OCI-M1 (cell line): ENCODE measurements around the gene PTPRK.

Experiments used
- DNase-seq: peaks from one replicate; lab custom pipeline; 2025; lab: John Stamatoyannopoulos, UW

The PTPRK gene

DNA sequence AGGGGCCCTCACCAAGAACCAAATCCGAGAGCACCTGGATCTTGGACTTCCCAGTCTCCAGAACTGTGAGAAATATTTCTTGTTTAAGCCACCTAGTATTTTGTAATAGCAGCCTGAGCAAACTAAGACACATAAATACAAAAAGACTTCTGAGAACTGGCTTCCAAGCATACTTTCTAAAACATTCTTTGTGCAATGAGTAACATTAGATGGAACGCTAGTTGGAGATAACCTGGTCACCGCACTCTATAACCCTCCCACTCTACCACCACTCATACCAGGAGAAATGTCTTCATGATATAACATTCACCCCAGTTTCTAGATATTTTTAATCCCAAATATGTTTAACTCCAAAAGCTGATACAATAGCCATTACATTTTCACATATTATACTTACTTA lies 450.0 kb downstream of the PTPRK start:
- no peak for DNase-seq

DNA sequence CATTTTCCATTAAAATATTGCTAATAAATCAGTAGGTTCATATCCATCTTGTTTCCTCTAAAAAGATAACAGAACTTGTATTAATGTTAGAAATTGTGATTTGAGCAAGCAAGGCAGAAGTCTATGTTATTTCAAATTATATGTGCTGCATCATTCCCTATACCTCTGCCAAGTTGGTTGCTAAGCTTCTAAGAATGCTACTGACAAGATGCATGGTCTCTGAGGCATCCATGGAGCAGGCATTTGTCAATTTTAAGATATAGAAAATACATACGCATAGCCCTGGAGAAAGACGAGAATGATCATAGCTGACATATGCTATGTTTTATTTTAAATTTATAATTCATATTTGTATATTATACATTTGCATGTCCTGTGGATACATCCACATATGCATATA lies 451.2 kb downstream of the PTPRK start:
- no peak for DNase-seq

DNA sequence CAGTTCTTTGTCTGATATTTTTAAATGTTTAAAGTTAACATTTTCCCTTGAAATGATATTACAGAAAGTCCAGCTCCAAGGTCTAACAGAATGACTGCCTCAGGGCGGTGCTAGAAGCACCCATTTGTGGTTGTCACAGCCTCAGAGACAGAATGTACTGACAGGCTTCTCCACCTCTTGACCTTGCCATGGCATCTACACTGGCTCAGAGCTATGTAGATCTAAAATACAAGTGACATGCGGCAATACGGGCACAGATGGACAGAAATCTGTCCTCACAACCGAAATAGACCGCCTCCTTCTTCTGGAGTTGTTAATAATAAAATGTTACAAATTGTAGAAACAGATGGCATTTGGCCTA lies 452.3 kb downstream of the PTPRK start:
- DNase-seq: peak; percentile 11

DNA sequence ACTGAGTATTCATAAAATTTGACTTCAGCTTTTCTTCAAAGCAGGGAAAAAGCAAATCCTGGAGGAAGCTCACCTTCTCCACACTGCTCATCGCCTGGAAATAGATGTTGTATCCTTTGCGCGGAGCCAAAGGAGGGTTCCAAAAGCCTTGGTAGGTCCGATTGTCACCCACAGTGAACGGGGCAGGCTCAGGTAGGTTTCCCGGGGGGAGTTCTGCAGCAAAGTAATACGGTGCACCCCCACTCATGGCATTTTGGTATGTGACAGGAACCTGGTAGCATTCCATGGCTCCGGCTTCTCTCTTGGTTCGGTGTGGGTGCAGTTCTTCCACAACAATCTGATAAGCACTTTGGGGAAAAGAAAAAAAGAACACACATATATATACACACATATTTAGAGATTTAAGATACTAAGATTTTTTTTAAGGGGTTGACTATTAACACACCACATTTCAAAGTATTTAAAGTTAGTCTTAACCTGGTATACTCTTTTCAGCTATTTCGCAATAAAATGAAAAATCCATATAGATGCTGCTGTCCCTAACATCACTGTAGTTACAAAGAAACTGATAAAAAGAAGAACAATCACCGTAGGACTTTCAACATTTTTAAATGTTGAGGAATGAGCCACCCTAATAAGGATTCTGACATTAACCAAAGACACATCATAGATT lies 452.8 kb downstream of the PTPRK start:
- no peak for DNase-seq

DNA sequence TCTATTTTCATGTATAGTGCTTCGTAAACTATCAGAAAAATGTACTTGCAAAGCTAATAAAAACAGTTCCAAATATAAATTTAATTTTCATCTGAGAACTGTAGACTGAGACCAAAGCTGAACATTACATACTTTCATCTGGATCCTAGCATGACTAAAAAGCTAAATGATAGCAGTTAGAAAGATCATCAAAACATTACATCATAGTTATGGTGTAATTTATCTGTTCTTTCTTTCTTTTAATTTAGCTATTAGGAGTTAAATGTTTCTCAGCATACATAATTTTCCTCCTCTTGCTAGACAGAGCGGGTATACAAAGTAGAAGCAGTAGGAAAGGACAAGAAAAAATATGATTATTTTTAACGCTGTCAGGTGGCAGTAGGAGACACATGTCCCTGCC lies 455.3 kb downstream of the PTPRK start:
- no peak for DNase-seq

DNA sequence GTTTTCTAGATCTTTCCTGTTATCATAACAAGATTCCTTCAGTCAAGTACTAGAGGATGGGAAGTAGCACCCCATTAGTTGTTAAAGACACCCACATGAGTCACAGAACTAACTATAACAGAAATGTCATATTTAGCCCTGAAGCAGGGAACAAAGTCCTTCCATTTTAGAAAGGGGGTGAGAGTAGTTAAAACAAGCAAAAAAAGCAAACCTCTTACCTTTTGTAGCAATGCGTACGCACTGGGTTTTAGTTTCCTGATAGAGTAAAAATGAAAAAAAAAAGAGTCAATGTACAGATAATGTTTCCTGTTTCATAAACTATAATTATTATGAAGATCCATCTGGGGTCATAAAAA lies 455.9 kb downstream of the PTPRK start:
- DNase-seq: no peak

DNA sequence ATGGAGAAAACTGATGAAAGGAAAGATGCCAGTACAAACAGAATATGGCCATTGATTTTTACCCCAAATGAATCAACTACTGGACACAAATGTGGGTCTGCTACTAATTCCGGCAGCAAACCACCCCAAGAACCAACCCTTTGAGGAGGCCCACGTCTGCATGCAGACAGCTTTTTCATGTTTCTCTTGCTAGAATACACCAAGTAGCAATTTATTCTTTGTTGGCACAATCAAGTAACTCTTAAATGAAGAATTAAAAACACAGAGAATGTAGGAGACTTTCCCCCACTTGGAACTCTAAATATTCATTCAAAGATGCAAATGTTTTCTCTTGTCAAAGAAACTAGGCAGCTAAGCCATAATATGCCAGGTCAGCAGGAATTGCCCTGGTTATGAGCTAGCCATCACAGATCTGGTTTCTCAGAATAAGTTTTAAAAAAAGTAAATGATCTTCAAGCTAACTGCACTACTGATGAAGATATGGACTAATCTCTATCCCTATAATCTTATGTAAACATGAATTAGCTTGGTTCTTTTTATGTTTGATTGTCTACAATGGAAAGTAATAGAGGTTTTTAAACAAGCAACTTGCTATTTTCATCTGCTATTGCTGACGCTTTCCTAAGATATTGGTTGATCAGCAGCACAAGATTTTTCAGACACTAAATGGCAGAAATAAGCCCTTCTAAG lies 456.4 kb downstream of the PTPRK start:
- no peak for DNase-seq

DNA sequence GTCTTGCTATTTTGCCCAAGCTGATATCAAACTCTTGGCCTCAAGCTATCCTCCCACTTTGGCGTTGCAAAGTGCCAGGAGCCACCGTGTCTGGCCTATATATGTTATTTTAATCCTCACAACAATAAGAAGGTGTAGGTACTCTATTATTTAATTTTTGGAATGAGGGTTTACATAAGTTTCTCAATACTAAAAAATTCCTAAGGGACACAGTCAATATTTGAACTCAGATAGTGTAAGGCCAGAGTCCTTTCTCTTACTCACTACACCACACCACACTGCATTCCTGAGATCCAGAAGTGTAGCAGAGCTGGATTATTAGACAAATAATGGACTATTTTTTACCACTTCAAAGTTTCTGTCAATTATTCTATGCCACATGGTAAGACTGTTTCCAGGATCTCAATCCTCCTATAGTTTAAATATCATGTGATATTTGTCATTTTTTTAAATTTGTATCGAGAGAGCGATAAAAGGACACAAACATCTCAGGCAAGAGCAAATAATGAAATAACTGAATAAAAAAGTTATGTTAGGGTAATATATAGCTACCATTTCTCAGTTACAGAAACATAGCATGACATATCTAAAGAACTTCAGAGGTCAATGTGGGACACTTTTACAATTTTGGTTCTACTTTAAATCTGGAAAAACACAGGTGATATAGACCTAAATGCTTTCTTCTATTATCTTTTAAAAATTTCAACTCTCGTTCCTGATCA lies 457.4 kb downstream of the PTPRK start:
- no peak for DNase-seq

DNA sequence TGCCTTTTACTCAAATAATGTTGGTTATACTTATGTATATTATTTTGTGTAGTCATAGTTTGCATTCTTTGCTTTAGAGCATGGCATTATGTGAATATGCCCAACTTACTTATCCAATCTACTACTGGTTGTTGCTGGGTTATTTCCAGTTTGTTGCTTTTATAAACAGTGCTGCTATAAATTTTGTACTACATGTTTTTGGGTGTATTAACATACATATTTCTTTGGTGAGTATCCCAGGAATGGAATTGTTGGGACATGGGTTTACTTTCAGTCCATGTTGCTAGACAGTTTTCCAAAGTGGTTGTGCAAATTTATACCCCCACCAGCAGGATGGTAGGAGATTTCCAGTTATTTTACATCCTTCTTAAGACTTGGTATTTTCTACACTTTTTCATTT lies 462.5 kb downstream of the PTPRK start:
- no peak for DNase-seq

DNA sequence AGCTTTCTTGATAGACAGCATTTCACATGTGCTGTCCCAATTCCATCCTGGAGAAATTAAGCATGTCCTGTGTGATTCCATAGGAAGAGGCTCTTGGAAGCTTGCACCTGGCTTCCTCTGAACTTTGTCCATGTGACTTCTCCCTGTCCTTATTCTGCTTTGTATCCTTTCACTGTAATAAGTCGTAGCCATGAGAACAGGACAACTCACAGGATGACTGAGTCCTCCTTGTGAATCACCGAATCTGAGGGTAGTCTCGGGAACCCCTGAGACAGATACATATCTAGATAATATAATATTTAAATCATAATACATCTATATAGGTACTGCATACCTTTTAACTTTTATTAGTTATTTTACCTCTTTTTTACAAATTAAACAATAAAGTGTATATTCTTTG lies 462.9 kb downstream of the PTPRK start:
- no peak for DNase-seq

DNA sequence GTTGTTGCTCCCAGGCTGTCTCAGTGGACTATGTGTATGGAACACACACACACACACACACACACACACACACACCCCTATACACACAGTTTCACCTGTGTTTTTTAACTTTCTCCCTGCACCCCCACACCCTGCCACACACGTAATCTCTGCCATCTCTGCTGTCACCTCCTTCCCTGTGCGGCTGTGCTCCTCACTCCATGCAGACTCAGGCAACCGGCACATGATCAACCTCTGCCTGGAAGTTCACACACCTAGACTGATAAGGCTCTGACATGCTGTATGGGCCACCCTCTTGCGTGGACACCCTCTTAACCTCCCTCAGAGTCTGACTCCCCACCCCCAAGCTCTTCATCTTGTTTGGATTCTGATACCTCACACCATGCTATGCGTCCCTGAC lies 467.3 kb downstream of the PTPRK start:
- no peak for DNase-seq

DNA sequence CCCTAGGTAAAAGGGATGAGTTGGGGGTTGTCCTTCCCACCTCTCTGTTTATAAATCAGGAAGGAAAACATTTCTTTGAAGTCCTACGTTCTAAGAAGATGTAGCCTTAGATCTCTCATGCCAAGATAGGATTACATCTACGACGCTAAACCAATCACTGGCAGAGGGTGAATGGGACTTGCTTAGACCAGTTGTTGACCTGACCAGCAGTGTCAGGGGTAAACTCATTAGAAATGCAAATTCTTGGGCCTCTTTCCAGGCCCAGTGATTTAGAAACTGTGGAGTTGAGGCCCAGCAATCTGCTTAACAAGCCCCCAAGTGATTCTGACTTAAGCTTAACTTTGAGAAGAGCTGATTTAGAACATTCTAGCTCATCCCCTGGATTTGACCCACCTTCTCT lies 472.4 kb downstream of the PTPRK start:
- no peak for DNase-seq

DNA sequence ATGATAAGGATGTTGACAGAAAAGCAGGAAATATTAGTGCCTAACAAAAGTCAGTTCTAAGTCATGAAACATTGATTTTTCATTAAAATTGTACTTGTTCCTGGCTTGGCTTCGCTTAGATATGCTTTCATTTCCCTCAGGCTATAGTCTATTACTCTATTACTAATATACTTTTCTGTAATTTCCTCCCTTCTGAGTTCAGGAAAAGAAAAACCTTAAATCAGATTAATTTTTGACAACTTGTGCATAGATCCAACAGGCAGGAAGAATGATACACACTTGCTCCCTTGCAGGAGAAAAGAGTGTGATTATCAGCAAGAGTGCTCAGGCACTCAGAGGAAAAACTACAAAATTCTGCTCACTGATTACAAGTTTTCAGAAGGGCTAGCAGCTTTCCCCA lies 474.4 kb downstream of the PTPRK start:
- no peak for DNase-seq

DNA sequence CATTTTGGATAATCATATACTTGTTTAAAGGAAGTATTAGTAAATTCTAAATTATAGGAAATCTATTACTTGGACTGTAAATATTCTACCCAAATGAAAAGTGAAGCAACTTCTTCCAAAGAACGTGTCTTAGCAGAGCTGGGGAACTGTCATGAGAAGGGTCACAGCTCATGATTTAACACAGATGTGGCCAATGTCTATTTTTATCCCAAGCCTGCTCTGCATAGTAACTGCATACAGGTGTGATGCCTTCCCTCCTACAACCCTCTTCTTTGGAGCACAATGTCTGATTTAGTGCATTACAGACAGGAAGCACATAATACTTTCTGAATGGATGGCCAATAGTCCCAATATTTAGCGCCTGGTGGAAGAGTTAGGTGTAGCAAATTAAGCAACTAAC lies 480.9 kb downstream of the PTPRK start:
- DNase-seq: no peak

DNA sequence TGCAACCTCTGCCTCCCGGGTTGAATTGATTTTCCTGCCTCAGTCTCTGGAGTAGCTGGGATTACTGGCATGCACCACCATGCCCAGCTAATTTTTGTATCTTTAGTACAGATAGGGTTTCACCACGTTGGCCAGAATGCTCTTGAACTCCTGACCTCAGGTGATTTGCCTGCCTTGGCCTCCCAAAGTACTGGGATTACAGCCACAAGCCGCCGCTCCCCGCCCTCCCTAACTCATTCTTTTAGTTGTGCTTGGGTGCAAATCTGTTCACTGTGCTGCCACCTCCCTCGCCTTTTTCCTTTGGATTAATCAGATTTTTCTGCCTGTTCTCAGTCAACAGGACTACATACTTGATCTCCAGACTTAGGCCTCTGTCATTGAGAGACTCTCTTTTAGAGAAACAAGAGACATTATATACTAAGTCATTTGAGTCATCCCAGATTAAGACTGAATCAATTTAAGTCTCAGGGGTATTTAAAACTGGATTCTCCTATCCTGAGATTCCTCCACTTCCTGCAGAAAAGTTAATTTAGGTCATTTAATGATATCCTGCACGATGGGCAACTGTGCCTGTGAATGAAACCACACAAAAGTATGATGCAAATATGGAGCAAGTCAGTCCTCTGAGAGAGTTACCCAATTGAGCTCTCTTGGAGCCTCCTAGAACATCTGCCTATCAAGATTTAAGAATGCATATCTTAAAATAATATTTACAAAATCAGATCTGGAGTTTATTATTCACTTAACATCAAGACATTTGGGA lies 483.4 kb downstream of the PTPRK start:
- DNase-seq: peak; percentile 66

DNA sequence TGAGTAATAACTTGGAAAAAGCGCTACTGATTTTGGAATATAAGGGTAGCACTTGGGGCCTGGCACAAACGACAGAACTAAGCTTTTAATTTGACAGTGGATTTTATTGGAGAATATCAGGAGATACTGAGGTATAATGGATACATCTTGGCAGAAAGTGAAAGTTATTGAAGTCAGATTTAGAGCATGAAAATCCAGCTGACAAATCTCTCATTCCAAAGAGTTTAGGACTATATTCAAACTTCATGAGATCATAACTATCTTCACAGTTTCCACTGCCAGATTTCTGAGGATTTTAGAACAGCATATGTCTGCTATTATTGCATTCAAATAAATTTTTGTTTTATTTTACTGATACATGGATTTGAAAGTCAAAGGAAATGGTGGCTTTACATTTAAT lies 487.2 kb downstream of the PTPRK start:
- no peak for DNase-seq

DNA sequence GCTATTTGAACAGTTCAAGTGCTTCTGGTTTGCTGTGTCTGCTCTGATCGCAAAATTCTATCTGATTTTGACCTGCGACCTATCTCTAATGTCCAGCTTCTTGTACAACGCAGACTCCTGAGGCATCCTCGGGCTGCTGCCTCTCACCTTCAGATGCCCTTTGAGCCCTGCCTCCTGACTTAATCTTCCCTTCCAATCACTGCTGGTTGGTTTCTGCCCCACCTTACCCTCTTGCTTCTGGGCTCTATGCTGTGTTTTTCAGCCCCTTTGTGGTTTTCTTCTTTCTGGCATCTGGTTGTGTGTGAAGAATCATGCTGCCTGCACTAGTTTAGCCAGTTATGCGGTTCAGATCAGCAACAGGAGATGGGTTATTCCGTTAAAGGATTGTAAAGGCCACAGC lies 488.4 kb downstream of the PTPRK start:
- no peak for DNase-seq

DNA sequence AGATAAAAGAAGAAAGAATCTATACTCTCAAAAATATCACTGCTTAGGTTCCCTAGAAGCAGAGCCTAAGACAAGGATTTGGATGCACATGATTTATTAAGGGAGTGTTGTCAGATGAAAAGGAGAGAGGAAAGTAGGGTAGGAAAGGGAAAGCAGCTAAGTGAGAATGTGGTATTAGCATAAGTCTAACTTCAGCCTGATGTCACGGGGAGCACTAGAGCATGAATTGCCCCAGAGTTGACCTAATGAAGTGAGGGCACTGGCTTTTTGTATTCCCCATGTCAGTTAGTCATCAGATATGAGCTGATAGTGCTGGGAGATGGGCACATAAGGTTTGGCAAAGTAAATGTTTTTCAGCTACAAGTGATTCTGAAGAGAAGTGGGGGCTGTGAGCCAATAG lies 490.6 kb downstream of the PTPRK start:
- no peak for DNase-seq

DNA sequence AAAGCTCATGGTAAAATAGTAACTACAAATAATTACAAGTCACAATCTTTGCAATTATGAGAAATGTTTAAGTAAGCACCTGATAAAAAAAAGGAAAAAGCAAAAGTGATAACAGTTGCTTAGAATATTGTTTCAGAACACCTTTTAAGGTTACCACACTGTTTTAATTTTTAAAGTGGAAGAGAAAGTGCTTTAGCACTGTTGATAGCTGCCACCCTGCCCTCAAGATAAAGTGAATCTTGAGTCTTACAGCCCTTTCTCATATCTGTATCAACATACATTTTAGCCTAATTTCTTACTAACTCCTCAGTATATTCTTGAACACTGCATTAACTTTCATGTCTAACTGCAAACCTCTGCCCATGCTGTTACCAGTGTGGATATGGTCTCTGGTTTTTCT lies 492.2 kb downstream of the PTPRK start:
- peak; percentile 40 for DNase-seq

DNA sequence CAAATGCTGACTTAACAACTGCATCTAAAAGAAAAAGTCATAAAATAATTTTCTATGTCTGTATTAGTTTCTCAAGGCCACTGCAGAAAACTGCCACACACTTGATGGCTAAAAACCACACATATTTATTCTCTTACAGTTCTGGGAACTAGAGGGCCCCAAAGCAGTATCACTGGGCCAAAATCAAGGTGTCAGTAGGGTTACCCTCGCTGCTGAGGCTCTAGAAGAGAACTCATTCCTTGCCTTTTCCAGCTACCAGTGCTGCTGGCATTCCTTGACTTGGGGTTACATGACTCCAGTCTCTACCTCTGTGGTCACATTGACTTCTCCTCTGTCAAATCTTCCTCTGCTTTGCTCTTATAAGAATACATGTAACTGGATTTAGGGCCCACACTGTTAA lies 494.9 kb downstream of the PTPRK start:
- no peak for DNase-seq

DNA sequence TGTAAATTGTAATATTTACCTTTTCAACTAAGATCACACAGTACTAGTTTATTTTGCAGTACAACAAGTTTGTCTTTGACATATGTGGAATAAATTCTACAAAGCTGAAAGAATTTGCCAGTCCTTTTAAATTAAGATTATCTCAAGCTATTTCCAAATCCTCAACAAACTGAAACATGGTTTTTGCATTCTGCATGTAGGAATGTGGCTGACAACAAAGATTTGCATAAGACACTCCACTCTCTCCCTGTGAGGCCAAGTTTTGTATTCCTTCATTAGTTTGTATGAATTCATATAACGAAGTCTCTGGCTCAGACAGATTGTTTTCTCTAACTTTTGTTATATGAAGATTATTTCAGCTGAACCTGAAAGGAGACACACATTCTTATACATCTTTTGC lies 495.4 kb downstream of the PTPRK start:
- no peak for DNase-seq

DNA sequence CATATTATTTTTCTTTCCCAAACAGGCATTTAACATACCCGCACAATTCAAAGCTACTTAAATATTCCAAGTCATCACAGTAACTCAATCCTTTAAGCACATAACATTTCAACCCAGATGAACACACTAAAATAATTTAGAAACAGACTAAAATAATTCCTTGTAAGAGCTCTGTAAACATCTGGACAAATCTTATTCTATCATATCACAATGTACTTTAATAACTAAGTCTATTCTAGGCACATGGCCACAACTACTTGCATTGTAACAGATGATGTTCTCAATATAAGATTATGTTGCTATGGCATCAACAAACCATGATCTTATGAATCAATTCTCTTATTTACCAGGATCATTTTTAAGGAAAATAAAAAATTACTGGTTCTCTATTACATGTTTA lies 496.4 kb downstream of the PTPRK start:
- DNase-seq: no peak

DNA sequence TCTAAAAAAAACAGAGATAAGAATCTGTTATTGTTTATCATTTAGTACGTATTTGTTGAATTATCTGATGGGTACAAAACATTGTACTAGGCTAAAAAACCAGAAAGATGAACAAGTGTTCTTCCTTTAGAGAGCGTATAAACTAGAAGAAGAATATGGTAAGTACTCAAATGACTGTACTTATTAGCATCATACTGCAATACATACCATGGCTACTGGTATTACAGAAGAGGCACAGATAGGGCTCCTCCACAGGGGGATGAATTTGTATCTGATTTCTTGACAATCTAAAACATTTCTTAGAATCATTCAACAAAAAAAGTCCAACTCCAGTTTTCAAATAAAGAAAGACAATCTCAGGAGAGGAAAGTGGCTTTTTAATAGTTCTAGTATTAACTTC lies 501.6 kb downstream of the PTPRK start:
- no peak for DNase-seq
